HG03039 (cell line): ENCODE results near the gene MON1A.

Source experiments
- ATAC-seq: cut with Tn5 transposase; IDR thresholded peaks from one replicate; pipeline ENCODE4 v1.9.1; 2021; ENCODE audit warnings: mild to moderate bottlenecking, moderate library complexity; ENCODE audit not compliant: unreplicated experiment

The MON1A gene

DNA sequence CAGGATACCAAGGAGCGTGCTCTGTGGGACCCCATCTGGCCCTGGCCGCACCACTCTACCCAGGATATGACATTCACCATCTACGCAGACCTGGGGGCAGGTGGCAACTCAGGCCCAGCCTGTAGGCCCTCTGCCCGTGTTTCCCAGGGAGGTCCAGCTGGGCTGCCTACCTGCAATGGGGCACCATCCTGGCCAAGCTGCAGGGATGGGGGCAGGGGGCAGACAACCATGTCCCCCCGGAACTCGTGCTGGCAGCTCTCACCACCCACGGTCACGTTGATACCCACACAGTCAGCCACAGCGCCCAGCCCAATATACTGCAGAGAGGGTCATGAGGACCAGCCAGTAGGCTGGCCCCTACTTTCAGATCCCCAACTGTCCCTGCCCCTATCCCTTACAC lies 33.8 kb downstream of the MON1A start:
- ATAC-seq = no peak

DNA sequence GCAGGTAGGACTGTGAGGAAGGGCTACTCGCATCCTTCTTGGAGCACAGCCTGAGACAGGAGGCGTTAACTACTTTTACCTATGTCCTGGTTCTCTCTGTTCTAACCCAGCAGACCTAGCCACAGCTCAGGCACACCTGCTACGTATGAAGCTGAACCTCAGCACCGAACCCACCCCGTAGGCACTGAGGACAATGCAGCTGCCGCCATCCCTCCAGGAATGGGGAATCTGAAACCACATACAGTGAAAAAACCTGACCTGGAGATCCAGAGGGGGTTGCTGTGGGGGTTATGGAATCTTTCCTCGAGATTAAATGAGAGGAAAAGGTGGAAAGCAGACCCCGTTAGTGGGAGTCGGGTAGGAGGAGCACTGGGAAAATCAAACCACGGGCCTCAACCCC lies 40.3 kb downstream of the MON1A start:
- no peak for ATAC-seq

DNA sequence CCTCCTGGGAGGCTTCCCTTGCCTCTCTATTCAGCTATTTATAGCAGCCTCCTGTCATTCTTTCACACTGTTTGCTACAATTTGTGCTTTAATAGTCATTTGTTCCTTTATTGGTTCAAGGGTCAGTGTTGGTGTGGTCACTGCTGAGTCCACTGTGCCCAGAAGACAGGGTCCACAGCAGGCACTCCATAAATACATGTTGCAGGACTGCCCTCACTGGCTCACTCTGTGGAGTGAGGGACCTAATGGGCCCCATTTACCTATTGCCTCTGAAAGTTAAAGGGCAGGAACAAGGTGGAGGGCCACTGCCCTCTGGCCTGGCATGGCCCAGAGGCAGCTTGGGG lies 42.7 kb downstream of the MON1A start:
- no peak for ATAC-seq

DNA sequence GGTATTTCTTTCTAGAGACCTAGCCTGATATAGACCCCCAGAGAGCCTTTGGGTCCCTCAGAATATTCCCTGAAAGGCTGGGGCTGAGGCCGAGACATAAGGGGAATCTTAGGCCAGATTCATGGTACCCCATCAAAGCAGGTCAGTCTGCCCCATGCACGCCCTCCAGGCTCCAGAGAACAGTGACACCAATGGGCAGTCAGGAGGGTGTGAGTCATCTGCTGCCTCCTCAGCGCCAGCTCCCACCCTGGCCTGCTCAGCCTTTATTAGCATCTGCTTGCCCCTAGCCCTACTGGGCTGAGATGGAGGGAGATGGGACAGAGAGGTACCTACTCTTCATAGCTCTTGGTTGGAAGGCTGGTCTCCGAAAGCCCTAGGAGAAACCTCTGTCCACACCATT lies 45.6 kb downstream of the MON1A start:
- no peak for ATAC-seq

DNA sequence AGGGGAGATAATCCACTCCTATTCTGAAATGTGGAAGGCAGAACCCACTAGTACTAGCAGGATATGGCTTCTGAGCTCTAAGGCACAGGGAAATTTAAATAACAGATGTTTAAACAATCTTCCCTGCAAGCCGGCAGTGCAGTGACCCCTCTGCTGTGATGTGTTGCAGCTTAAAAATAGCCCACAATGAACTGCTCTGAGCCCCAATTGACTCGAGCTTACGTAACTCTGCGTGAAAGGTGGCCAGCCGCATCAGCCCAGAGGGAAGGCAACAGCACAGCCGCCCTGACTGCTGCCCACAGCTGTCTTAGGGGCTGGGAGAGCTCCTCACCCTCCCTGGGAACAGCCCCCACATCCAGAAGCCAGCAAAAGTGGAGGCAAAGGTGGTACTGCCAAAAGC lies 47.4 kb downstream of the MON1A start:
- no peak for ATAC-seq

DNA sequence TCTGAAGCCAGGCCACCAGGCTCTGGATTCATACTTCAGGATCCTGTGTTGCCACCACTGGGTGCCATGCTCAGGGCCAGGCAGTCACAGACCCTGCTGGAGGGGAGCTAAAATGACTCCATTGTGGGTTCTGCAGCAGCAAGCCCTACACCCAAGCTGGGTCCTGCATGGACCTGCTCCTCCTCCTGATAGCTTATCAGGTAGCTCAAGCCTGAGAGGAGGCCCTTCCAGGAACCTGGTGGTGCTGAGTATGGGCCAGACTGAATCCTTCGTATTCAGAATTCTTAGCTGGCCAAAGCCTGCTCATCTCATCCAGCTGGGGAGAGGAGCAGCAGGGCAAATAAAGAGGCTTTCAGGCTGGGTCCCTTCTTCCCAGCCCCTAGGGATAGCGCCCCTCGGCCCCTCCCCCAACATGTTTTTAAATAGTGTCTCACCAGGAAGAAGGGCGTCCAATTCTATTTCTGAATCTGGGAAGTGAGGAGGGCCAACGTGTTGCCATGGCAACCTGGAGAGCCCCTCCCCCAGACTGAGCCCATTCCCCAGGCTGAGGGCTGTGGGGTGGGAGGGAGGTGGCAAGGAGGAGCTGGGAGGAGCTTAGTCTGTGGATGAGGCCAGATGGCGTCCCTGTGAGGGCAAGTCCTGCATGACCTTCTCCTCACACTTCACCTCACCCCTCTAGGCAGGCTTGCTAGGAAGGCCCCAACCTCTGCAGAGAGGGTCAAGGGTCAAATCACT lies 48.9 kb downstream of the MON1A start:
- ATAC-seq = no peak

DNA sequence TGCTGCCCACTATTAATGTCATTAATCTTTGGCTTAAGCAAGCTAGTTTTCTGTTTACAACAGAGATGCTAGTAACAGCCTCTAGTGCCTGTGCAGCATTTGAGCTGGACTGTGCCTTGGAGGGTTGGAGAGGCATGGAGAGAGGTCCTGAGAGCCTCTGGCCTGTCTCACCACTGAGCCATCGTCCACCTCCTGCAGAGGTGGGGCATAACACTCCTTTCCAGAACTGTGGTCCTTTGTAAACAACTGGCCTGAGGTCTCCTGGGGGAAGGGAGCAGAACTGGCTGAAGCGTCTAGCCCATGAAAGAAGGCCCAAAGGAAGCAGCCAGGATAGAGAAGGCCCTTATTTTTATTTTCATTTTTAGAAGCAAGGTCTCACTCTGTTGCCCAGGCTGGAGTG lies 49.9 kb downstream of the MON1A start:
- no peak for ATAC-seq

DNA sequence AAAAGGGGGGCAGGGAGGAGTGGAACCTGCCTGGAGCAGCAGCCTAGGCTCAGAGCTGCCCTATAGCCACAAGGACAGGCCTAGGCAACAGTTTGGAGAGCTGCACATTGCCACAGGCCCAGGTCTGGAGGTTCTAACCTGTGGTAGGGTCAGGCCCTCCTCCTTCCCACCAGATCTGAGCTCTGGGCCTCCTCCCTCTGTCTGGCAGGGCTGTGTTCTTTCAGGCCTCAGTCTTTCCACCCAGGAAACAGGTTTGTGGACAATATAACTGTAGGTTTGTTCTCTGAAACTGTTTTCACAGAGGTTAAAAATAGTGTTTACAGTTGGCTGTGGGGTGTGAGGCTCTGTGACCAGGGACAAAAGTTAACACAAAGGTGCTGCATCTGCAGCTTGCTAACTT lies 50.9 kb downstream of the MON1A start:
- no peak for ATAC-seq

DNA sequence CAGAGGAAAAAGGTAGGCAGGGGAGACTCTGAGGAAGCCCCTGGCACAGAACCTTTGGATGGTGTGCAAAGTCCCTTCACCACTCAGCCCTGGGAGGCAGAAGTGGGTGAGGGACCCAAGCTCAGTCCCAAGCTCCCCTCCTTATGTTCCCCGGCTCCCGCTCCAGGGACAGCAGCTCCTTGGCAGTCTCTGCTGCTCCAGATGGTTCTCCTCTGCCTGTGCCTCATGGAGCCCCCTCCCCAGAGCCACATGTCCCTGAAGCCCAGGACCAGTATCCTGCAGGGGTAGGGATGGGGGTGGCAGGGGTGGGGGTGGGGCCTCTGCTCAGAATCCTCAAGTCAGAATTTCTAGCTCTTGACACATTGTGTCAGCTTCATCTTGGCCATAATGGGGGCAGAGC lies 51.9 kb downstream of the MON1A start:
- ATAC-seq = no peak

DNA sequence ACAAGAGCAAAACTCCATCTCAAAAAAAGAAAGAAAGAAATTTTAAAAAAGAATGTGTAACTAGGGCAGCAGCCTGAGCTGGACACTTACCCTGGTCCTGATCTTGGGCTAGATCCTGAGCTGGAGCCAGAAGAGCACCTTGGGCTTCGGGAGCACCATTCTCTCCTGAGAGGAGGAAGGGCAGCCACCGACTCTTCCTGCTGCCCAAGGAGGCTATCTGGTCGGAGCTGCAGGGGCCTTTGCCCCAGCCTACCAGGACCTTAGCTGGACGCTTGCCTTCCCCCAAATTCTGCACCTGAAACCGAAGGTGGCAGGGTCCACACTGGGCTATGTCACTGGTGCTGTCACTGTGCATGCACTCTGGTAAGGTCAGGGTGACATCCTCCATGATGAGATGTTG lies 53.0 kb downstream of the MON1A start:
- no peak for ATAC-seq

DNA sequence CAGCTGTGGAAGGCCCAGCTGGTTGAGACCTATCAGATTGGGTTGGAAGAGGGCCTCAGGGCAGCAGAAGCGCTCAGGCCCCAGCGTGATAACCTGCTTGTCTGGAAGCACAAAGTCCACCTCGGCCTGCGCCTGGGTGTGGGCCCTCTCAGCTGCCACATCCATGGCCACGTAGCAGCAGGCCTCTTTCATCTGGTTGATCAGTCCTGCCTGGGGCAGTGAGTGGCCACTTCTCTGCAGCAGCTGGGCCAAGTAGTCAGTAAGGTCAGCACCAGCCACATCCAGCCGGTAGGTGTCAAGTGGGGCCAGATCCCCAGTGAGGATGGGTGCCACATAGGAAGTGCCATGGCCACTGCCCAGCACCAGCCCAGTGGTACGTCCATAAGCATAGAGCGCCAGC lies 56.0 kb downstream of the MON1A start:
- no peak for ATAC-seq

DNA sequence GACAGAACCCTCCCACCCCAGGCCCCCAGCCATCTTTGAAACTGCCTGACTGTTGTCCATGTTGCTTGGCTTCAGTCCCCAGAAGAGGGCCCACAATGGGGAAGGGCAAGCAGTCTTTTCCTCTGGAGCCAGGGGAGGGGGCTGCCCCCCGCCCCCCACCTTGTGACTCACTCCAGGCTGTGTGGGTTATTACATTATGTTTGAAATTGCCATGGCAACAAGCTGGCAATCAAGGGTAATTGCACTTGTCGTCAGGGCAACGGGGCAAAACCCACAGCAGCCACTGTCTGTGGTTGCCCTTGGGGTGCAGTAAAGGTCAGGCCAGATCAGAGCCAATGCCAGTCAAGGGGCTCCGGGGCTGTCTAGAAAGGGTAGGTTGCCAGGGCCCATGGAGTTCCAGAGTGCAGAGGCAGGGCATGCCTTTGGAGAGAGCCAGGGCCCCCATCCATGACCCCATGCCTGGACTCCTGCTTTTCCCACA lies 56.8 kb downstream of the MON1A start:
- no peak for ATAC-seq

DNA sequence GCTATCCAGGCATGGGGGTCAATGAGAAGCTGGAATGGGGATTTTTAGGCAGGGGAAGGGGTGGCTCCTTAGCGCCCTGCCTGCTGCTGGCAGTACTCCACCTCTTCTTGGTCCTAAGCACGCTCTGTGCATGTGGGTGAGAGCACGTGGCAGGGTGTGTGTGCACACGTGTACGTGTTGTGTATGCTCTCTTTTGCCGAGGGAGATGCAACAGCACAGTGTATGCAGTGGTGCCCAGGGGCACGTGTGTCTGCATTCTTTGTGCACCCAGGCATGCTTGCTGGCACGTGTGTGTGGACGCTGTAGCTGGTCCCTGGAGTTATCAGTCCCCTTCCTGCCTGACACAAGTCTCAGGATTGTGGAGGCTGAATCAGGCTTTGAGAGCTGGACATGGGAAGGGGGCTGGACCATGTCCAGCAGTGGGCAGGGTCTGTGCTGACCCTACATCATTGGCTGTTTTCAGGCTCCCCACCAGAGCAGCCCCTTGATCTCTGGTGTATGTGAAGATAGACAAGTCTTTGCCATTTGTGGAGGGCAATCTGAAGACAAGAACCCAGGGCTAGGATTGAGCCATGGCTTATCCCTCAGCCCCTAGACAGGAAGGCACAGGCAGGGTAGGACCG lies 58.0 kb downstream of the MON1A start:
- ATAC-seq = no peak

DNA sequence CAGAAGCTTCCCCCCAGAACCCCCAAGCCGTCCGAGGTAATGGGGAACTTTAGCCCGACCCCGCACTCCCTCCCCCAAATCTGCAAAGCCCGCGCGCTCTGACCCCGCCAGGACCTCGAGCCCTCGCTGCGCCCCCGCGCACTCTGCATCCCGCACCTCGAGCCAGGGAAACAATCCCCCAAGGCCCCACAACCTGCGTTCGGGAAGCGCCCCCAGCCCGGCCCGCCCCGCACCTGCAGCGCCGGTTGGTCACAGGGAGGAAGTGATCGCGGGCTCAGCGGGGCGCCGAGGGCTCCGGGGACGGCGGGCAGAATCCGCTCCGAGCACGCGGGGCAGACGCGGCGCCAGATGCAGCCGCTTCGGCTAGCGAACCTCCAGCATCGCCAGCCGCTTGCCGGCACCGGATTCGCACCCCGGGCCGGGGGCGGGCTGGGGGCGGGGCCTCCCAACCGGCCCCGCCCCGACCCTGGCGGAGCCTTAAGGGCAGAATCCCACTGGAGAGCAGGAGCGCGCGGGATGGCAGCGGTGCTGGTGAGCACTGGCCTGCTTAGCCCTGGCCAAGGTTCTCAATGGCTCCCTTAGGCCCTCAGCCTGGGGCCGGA lies 60.0 kb downstream of the MON1A start, which contains the start of gene CAMKV:
TSS of gene CAMKV (minus strand) at position 382 of the 602 bp plus-strand sequence. CDS start 7,518 bp downstream, outside the sequence.
- no peak for ATAC-seq

DNA sequence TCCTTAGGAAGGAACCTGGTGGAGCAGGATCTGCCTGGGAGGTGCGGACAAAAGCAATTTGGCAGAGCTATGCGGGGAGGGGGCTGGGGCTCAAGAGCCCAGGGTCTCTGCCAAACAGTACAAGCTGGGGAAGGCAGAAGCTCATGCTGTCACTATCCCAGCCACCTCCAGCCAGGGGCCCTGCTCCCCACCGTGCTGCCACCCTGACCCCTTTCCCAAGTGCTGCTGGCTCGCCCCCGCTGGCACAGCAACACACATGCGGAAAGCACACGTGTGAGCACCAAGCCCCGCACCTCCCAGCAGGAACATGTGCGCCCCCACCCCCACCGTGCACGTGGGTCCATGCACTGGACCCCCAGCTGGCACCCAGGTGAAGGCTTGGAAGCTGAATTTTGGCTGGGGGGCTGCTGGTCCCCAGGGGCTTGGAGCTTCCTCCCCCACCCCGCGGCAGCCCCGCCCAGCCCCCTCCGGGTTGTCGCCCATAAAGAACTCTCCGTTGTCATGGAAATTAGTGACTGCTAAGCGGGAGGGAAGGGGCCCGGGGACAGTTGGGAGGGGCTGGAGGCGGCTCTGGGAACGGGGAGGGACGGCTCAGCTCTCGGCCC lies 60.6 kb downstream of the MON1A start:
- no peak for ATAC-seq

DNA sequence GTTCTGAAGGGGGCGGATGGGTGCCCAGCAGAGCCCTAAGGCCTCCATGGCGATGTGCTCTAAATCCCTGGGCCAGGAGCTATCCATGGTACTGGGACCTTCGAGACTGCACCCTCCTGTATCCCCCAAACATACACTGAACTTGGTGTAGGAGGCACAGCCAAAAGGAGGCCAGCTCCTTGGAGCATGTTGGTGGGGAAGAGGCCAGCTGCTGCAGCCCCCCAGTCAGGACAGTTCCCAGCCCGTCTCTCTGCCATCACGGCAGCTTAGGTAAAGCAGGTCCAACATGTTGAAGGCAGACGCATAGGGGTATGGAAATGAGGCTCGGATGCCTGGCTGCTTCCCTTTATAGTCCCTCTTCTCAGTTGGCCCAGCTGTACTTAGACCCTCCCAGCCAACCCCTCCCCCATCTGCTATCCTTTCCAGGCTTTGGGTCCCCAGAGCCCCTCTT lies 61.7 kb downstream of the MON1A start:
- no peak for ATAC-seq

DNA sequence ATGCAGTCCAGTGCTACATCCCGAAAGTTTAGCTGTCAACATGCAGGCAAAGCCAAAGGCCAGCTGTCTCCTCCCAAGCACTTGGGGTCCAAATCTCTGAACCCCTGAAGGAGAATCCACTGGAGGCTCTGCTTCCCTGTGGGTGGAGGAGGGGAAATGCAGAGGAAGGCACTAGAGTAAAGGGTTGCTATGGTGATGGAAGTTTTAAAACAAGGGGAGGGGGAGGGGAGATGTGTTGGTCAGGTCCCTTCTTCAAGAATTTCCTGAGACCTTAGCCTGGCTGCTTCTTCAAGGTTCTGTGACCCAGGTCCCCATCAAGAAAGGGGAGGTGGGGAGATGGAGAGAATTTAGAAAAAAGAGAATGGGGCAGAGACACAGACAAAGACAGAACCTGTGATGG lies 62.2 kb downstream of the MON1A start:
- ATAC-seq = no peak

DNA sequence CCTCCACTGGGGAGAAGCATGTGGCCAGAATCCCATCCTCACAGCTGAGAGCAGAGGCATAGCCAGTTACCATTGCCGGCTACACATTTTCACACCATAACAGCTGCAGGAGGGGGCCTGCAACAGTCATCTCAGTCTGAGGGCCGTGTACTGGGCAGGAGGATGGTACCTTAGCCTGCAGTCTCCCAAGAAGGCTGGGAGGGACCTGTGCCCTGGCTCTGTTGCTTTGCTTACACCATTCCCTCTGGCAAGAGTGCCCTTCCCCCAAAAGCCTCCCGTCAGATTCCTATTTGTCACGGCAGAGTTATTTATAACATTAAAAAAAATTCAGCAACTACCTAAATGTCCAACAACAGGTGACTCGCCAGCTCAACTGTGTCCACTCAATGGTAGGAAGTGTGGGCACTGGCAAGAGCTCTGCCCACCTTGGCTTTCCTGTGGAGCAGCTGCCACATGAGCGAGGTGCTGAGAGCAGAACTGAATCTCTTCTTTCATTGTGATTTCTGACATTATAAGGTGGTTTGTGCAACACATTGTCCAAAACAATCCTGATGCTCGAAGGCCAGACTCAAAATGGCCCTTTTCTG lies 64.3 kb downstream of the MON1A start:
- no peak for ATAC-seq

DNA sequence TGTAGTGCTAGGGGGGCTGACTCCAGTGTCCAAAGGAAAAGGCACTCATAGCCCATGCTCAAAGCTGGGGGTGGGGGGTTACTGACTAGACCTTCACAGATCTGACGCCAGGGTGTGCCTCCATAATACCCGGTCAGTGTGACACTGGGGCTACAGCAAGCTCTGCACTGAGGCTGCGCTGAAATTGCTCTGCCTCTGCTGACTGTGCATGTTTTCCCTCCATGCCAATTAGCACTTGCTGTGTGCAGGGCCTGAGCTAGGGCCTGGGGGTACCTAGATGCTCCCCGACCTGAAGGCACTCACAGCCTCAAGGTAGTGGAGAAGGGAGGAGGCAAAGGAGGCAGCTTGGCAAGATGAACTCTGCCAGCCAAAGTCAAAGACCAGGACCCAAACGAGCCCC lies 65.1 kb downstream of the MON1A start:
- ATAC-seq = no peak

DNA sequence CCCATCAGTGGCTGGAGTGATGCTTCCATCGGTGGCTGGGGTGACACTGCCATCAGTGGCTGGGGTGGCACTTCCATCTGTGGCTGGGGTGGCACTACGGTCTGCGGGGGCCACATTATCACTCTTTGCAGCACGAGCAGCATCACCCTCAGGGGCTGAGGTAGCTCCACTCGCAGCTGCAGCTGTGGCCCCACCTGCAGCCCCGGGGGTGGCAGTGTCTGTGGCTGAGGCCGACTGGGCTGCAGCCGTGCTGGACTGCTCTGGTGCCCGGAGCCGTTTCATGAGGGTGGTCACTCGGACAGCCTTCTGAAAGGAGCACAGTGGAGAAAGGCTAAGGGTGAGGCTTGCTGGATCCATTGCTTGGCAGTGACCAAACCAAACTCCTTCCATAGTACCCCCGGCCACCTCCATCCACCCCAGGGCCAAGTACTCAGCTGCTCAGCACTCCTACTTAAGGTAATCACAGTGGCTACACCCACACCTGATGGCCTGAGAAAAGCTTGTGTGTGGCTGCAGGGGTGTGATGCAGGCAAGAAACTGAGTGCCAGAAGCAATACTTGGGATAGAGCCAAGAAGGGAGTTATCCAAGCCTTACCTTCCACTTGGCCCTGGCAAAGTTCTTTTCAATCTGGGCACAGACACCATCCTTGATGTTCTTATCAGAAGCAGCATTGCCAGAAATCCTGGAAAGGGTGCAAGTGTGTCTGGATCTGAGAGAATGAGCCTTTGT lies 69.9 kb downstream of the MON1A start:
- ATAC-seq = no peak
